HG03097 (cell line): ENCODE measurements around the gene FCHO2.

Source experiments
- ATAC-seq: cut with Tn5 transposase; IDR thresholded peaks from one replicate; pipeline ENCODE4 v1.9.1; 2021; ENCODE audit not compliant: unreplicated experiment, low FRiP score

Gene FCHO2

GRCh38 chr5:73103870-73104299 is 148.0 kb downstream of the FCHO2 start:
- no peak for ATAC-seq

- ATAC-seq = no peak
These were observed 148.5 kb downstream of the FCHO2 start for GRCh38 chr5:73104326-73104725.

GRCh38 chr5:73106335-73106734 is 150.5 kb downstream of the FCHO2 start:
- no peak for ATAC-seq

GRCh38 chr5:73110190-73110589 is 154.3 kb downstream of the FCHO2 start:
- no peak for ATAC-seq

GRCh38 chr5:73111536-73111935 is 155.7 kb downstream of the FCHO2 start:
- no peak for ATAC-seq

GRCh38 chr5:73112359-73112758 is 156.5 kb downstream of the FCHO2 start:
- no peak for ATAC-seq

GRCh38 chr5:73114044-73114688 is 158.3 kb downstream of the FCHO2 start:
- no peak for ATAC-seq

- no peak for ATAC-seq
These were observed 159.7 kb downstream of the FCHO2 start for GRCh38 chr5:73115399-73116051.

GRCh38 chr5:73116506-73116905 is 160.7 kb downstream of the FCHO2 start:
- no peak for ATAC-seq

GRCh38 chr5:73117088-73117740 is 161.4 kb downstream of the FCHO2 start:
- no peak for ATAC-seq

GRCh38 chr5:73118391-73118973 is 162.6 kb downstream of the FCHO2 start:
- ATAC-seq = no peak

- ATAC-seq = no peak
These were observed 163.8 kb downstream of the FCHO2 start for GRCh38 chr5:73119451-73120157.

GRCh38 chr5:73120222-73121118 is 164.6 kb downstream of the FCHO2 start, which contains the start of gene TMEM171:
TSS of gene TMEM171 (plus strand) at chr5:73120575. CDS start at chr5:73123374, 2,799 bp downstream.
- ATAC-seq = no peak

GRCh38 chr5:73121119-73121463 is 165.2 kb downstream of the FCHO2 start:
- ATAC-seq = no peak

- no peak for ATAC-seq
These were observed 167.3 kb downstream of the FCHO2 start for GRCh38 chr5:73122875-73123810.

GRCh38 chr5:73125289-73125688 is 169.4 kb downstream of the FCHO2 start:
- ATAC-seq = no peak

GRCh38 chr5:73126381-73126780 is 170.5 kb downstream of the FCHO2 start:
- no peak for ATAC-seq

- ATAC-seq = no peak
These were observed 171.1 kb downstream of the FCHO2 start for GRCh38 chr5:73126957-73127356.

GRCh38 chr5:73129143-73129542 is 173.3 kb downstream of the FCHO2 start:
- no peak for ATAC-seq
